ENCODE data around the gene RPRD2.

The RPRD2 gene

GRCh38 chr1:150493175-150493574 is 129.2 kb downstream of the RPRD2 start:
- Histone ChIP-seq H3K4me3 (no peak overlapping the region), H3K27ac (no peak overlapping the region)
- DNase-seq (ENCODE audit: low spot score): no peak
- TF ChIP-seq, protein P1, sequence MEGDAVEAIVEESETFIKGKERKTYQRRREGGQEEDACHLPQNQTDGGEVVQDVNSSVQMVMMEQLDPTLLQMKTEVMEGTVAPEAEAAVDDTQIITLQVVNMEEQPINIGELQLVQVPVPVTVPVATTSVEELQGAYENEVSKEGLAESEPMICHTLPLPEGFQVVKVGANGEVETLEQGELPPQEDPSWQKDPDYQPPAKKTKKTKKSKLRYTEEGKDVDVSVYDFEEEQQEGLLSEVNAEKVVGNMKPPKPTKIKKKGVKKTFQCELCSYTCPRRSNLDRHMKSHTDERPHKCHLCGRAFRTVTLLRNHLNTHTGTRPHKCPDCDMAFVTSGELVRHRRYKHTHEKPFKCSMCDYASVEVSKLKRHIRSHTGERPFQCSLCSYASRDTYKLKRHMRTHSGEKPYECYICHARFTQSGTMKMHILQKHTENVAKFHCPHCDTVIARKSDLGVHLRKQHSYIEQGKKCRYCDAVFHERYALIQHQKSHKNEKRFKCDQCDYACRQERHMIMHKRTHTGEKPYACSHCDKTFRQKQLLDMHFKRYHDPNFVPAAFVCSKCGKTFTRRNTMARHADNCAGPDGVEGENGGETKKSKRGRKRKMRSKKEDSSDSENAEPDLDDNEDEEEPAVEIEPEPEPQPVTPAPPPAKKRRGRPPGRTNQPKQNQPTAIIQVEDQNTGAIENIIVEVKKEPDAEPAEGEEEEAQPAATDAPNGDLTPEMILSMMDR (IDR thresholded peaks at IDR 0.05): no peak

GRCh38 chr1:150498342-150498741 is 134.4 kb downstream of the RPRD2 start:
- no peak for DNase-seq (ENCODE audit: low spot score)
- Histone ChIP-seq H3K27ac (no peak overlapping the region), H3K4me3 (no peak overlapping the region)
- TF ChIP-seq, protein P1 (IDR thresholded peaks at IDR 0.05): no peak

- no peak overlapping the region for H3K27ac ChIP-seq
- no peak for DNase-seq (ENCODE audit: low spot score)
- no peak overlapping the region for H3K4me3 ChIP-seq
- TF ChIP-seq, protein P1 (IDR thresholded peaks at IDR 0.05): no peak
Measured at GRCh38 chr1:150505431-150505830, 141.5 kb downstream of the RPRD2 start.

- TF ChIP-seq, protein P1 (IDR thresholded peaks at IDR 0.05): no peak
- no peak for DNase-seq (ENCODE audit: low spot score)
- Histone ChIP-seq H3K27ac (peak within 1 kb of the TSS; percentile 60 to 86), H3K4me3 (peak within 1 kb of the TSS; percentile 60)
Measured at GRCh38 chr1:150507912-150508864, 144.2 kb downstream of the RPRD2 start, which contains the start of gene ECM1. ECM1 (plus strand) TSS chr1:150508109; CDS start chr1:150508210, 101 bp downstream.

DNA sequence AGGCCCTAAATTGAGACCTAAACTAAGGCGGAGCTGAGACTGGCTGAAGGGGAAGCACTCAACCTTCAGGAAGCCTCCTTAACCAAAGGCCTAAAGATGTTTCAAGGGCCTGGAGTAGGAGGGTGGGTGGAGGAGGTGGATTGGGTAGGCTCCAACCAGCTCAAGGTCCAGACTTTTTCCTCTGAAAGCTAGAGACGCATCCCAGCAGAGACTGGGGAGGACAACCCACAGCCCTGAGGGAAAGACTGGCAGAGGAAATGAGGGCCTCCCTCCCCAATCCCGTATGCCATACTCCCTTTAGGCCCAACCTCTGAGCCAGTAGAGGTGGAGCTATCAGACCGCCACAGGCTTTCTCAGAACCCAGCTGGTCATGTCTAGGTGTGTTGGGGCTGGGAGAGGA is 145.0 kb downstream of the RPRD2 start:
- DNase-seq (ENCODE audit: low spot score): no peak
- TF ChIP-seq, protein P1 (IDR thresholded peaks at IDR 0.05): no peak
- Histone ChIP-seq H3K27ac (peak overlapping the region in 1 of 2 donors; percentile 2), H3K4me3 (peak overlapping the region; percentile 31)

GRCh38 chr1:150511551-150511950 is 147.6 kb downstream of the RPRD2 start:
- H3K4me3 ChIP-seq: no peak overlapping the region
- no peak for DNase-seq (ENCODE audit: low spot score)
- H3K27ac ChIP-seq: no peak overlapping the region
- TF ChIP-seq, protein P1 (IDR thresholded peaks at IDR 0.05): no peak
